Activated CD4-positive, alpha-beta T cell treated with anti-CD3 and anti-CD28 coated beads, Interleukin-2, amount 50 U/mL, for 24 hours (primary cell): Measurements from ENCODE around the gene PNPLA8.
A peak's percentile ranks its signal among the peaks of the same experiment; 100 is the strongest.
"Not testable (repeated sequence)": the region's sequence is repeated elsewhere in the genome, so short reads cannot be mapped to it uniquely, and the experiment has no call there.

Experiments
- DNase-seq, 2 donors: peaks; one replicate each; pipeline ENCODE4 v3.0.0-alpha.2; 2020; ENCODE audit warnings: low read depth in 1 of 2, low spot score in 1 of 2

The PNPLA8 gene, protein sequence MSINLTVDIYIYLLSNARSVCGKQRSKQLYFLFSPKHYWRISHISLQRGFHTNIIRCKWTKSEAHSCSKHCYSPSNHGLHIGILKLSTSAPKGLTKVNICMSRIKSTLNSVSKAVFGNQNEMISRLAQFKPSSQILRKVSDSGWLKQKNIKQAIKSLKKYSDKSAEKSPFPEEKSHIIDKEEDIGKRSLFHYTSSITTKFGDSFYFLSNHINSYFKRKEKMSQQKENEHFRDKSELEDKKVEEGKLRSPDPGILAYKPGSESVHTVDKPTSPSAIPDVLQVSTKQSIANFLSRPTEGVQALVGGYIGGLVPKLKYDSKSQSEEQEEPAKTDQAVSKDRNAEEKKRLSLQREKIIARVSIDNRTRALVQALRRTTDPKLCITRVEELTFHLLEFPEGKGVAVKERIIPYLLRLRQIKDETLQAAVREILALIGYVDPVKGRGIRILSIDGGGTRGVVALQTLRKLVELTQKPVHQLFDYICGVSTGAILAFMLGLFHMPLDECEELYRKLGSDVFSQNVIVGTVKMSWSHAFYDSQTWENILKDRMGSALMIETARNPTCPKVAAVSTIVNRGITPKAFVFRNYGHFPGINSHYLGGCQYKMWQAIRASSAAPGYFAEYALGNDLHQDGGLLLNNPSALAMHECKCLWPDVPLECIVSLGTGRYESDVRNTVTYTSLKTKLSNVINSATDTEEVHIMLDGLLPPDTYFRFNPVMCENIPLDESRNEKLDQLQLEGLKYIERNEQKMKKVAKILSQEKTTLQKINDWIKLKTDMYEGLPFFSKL

GRCh38 chr7:108525985-108526767, at the start of gene PNPLA8:
Gene PNPLA8 (minus strand): TSS chr7:108526135. CDS start chr7:108515491, 10,644 bp downstream.
- DNase-seq = peak; percentile 100

DNA sequence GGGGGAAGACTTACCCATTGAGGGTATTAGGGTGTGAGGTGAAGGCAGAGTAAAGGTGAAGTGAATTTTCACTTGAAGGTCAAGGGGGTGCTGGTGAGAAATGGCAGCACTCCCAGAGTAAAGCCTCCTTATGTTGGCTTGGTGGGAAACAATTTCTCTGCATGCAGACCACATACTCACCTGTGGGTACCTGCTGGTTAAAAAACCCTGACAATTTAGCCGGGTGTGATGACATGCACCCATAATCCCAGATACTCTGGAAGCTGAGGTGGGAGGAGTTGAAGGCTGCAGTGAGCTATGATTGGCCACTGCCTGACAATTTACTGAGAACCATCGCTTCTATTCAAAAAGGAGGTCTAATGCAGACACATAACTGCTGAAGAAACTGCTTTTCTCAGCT, 49.2 kb upstream of the PNPLA8 start:
- no peak for DNase-seq

- DNase-seq = no peak
Measured at GRCh38 chr7:108572480-108572879, 46.5 kb upstream of the PNPLA8 start.

DNA sequence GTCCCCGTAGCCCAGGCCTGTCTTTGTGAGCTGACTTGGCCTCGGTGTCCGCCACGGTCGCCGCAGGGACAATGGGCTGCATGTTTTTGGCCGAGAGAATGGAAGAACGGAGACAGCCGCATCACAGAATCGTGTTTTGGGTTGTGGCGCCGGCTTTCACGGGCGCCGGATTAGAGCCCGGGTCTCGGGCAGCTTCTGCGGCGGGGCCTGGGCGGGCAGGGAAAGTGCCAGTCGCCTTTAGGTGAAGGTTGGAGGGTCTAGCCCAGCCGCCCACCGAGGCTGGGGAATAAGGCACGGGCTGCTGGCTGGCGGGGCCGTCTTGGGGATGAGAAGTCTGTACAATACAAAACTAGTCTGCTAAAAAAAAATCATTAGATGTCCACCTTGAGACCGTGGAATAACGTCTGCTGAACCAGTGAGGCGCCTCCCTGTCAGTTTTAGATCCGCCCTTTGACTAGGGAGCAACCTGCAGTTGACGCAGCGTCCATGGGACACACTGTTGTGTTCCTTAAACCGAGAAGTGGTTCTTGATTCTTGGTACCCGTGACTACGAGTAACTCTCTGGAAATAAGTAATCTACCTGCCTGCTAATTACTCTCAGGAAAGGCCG, 44.3 kb upstream of the PNPLA8 start:
- DNase-seq = peak; percentile 1 to 25

- DNase-seq = peak; percentile 96 to 99
Measured at GRCh38 chr7:108569381-108570145, 43.6 kb upstream of the PNPLA8 start, which contains the start of the genes DNAJB9 and THAP5. Gene DNAJB9 (plus strand): TSS chr7:108569874. CDS start chr7:108571727, 1,853 bp downstream. Gene THAP5 (minus strand): TSS chr7:108569706. CDS start chr7:108569569, 137 bp downstream.

GRCh38 chr7:108568801-108569380, 43.0 kb upstream of the PNPLA8 start:
- DNase-seq = no peak

DNA sequence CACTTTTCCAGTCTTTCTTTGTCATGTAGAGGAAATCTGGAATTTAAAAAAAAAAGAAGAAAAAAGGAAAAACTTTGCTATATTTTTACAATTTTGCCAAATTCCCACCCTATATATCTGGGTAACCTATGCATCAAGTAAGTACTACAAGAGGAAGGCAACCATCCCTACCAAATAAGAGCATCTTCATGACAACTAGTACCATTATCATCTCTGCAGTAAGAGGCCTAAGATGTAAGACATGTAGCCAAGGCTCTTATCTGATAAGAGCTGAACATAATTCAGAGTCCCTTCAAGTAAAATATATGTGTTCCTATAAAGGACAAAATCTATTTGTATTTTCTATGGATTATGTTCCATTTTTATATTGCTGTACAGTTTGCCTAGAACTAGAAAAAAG, 40.1 kb upstream of the PNPLA8 start:
- no peak for DNase-seq

GRCh38 chr7:108561047-108561619, 35.2 kb upstream of the PNPLA8 start:
- no peak for DNase-seq

GRCh38 chr7:108559253-108559652, 33.3 kb upstream of the PNPLA8 start:
- no peak for DNase-seq

GRCh38 chr7:108557617-108558016, 31.7 kb upstream of the PNPLA8 start:
- no peak for DNase-seq

DNA sequence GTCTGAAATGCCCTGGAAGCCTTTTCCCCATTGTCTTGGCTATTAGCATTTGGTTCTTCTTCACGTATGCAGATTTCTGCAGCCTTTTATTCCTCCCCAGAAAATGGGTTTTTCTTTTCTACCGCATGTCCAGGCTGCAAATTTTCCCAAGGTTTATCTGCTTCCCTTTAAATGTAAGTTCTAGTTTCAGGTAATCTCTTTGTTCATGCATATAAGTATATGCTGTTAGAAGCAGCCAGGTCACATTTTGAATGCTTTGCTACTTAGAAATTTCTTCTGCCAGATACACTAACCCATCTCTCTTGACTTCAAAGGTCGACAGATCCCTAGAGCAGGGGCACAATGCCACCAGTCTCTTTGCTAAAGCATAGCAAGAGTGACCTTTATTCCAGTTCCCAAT, 31.3 kb upstream of the PNPLA8 start:
- no peak for DNase-seq

DNA sequence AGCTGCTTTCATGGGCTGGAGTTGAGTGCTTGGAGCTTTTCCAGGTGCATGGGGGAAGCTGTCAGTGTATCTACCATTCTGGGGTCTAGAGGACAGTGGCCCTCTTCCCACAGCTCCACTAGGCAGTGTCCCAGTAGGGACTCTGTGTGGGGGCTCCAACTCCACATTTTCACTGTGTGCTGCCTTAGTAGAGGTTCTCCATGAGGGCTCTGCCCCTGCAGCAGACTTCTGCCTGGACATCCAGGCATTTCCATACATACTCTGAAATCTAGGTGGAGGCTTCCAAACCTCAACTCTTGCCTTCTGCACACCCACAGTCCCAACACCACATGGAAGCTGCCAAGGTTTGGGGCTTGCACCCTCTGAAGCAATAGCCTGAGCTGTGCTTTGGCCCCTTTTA, 30.7 kb upstream of the PNPLA8 start:
- DNase-seq = not testable (repeated sequence)

- not testable (repeated sequence) for DNase-seq
Measured at GRCh38 chr7:108548141-108548896, 22.4 kb upstream of the PNPLA8 start.

DNA sequence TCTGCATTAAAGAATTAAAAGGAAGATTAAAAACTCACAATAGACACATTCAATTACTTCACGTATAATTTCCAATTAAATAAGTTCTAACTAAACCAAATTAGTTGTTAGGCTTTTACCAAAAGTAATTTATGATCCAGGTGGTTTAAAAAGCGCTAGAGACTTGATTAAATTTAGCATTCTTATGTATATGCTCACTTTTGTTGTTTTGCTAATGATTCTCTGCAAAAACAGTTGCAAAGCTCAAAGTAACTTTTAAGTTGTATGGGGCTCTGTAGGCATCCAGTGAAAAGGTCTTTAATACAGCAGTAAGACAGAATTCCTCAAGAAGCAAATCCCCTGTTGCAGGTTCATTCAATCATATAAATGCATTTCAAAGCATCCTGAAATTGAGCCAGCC, 15.5 kb upstream of the PNPLA8 start:
- no peak for DNase-seq

DNA sequence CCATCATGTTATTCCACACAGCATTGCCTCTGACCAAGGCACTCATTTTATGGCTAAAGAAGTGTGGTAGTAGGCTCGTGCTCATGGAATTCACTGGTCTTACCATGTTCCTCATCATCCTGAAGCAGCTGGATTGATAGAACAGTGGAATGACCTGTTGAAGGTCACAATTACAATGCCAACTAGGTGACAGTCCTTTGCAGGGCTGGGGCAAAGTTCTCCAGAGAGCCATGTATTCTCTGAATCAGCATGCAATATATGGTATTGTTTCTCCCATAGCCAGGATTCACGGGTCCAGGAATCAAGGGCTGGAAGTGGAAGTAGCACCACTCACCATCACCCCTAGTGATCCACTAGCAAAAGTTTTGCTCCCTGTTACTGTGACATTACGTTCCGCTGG, 12.8 kb upstream of the PNPLA8 start:
- not testable (repeated sequence) for DNase-seq

DNA sequence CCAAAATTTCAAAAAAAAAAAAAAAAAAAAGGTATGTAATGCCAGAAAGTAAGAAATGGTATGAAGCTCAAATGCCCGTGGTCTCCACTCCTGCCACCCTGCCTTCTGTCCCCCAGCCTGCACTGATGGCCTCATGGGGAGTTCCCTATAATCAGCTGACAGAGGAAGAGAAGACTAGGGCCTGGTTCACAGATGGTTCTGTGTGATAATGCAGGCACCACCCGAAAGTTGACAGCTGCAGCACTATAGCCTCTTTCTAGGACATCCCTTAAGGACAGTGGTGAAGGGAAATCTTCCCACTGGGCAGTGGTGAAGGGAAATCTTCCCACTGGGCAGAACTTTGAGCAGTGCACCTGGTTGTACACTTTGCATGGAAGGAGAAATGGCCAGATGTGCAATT, 12.3 kb upstream of the PNPLA8 start:
- not testable (repeated sequence) for DNase-seq

GRCh38 chr7:108537229-108537628, 11.3 kb upstream of the PNPLA8 start:
- no peak for DNase-seq

GRCh38 chr7:108535744-108536143, 9.8 kb upstream of the PNPLA8 start:
- no peak for DNase-seq

GRCh38 chr7:108535257-108535656, 9.3 kb upstream of the PNPLA8 start:
- DNase-seq = no peak
